HG03066 (cell line): ENCODE measurements around the gene RNF187.
"Not testable (repeated sequence)": the region's sequence is repeated elsewhere in the genome, so short reads cannot be mapped to it uniquely, and the experiment has no call there.

ENCODE experiments used
- ATAC-seq: cut with Tn5 transposase; IDR thresholded peaks from one replicate; pipeline ENCODE4 v1.9.1; 2021; ENCODE audit warnings: low read depth; ENCODE audit not compliant: unreplicated experiment

The RNF187 gene

DNA sequence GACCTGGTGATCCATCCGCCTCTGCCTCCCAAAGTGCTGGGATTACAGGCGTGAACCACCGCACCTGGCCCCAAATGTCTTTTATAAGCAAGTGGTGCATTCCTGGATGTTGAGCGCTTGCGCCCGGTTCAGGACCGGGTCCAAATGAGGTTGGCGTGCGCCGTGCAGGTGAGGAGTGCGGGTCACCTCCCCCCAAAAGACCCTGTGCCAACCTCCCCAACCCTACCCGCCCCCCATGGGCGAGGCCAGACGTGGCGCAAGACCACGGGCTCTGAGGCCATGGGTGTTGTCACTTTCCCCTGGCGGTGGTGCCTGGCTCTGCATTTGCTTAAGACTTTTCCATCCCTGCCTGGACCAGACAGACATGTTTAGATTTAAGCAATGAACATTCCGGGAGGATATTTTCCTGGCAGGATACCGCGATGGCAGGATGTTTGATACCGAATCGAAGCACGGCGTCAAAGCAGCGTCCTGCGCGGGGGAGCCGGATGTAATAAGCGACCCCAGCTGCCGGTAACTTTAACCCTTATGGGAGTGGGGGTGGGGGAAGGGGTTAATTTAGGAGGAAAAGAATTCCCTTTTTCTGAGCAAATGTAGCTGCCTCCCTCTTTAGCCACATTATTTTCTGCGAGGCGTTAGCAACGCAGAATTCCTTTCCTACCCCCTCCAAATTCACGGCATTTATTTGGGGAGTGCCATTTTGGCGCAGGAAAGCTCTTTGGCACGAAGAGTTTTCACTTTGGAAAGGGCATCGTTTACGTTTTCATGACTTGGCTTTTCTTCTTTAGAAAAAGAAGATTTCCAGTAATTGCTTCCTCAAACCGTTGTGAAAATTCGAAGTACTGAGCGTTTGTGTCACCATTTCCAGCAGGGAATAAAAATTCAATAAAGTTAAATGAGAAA, 27.8 kb upstream of the RNF187 start:
- no peak for ATAC-seq

DNA sequence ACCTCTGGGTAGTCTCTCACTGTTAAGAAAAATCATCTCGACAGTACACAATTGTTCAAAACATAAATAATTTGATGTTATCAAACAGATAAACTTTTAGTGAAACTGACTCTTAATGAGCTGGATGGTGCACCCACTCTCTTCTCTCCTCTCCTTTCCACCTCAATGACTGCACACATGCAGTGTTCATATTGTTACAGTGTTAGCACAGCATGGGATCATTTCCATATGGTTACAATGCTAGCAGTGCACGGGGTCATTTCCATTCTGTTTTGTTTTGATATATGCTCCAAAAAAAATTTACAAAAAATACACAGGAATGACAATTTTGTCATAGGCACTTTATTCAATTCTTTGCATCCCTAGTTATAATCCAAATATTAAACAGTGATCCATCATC, 26.4 kb upstream of the RNF187 start:
- no peak for ATAC-seq

GRCh38 chr1:228462560-228462959, 24.6 kb upstream of the RNF187 start:
- no peak for ATAC-seq

DNA sequence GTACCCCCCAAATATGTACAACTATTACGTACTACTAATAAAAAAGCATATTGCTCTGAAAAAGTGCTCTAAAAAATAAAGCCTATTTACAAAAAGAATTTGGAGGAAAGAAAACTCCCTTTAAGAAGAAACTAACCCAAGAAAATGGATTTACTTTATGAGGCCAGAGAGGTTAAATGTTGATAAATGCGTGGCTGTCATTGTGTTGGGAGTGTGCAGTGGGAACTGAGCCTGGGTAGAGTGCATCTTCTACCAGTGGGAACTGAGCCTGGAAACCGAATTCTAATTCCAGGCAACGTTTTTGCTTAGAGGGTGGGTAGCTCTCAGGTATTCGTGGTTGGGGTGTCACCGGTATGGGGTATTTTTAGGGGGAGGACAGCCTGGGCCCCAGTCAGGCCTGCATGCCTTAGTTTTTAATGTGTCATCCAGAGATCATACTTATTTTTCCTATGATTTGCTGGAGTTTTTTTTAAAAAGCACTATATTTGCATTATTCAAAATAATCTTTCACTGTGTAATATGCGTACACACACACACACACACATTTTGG, 24.1 kb upstream of the RNF187 start:
- no peak for ATAC-seq

DNA sequence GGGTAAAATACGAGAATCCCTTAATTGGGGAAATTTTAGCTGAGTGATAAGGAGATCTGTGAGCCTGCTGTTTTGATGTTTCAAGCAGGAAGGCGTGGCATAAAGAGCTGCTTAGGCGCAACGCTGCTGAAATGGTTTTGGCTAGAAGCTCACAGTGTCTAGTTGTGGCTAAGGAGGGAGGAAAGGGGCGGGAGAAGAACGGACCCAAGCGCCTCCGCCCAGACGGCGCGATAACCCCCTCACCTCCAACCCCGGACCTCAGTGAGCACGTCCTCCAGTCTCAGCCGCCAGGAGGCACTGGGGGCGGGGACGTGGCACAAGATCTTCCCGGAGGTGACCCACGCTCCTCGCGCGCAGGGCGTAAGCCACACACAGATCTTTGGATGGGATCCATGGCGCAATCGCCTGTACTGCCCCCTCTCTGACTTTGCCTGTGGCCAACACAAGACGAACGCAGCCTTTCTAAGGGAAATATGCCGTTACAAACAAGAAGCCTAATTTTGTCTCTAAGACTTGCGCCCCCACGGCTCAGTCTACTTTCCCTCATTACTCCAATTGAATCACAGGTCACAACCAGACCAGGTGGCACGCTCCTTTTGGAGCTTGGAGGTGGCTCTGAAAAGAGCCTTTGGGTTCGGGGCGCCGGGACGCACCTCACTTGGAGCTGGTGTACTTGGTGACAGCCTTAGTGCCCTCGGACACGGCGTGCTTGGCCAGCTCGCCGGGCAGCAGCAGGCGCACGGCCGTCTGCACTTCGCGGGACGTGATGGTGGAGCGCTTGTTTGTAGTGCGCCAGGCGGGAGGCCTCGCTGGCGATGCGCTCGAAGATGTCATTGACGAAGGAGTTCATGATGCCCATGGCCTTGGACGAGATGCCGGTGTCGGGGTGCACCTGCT, 23.4 kb upstream of the RNF187 start:
- ATAC-seq = peak; percentile 41

DNA sequence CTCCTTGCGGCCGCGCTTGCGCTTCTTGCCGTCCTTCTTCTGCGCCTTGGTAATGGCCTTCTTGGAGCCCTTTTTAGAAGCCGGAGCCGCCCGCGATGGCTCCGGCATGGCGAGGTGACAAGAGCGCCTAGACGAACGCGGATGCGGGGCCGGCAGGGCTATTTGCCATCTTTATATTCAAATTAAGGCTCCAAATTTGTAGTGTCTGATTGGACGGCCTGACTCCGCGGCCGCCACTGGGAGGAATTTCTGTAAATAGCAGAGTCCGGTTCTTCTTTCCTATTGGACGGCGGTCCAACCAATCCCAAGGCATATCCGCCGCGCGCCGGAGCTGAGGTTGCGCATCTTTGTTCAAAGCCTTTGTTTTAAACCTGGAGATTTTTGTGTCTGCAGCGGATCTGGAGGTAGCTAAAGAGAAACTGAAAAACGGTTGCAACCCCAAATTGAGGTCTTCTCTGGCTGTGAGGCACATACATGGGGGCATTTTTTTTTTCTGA, 22.6 kb upstream of the RNF187 start:
- peak; percentile 79 for ATAC-seq

GRCh38 chr1:228465141-228465540, 22.0 kb upstream of the RNF187 start:
- ATAC-seq = no peak

DNA sequence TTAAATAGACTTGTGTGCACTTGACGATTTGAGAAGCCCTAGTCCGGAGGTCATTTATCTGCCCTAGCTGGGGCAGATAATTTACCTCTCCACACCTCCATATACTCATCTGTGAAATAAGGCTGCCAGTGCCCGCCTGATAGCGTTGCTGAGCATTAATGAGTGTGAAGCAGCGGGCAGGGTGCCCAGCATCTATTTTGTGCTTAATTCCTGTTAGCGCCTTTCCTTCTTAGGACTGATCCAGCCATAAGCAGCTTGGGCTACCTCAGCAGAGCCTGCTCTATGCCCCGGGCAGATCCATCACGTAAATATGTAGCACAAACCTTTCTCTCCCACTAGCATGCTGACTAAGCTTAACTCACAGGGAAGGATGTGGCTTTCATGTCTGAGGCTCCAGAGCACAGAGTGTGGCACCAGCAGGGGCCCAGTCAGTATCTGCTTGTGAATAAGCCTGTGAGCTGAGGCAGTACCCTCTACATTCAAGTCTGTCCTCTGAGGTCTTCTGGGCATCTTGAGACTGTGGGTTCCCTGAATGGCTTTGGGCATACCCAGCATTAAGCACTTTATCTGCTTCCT, 21.5 kb upstream of the RNF187 start:
- ATAC-seq = no peak

GRCh38 chr1:228468188-228468587, 19.0 kb upstream of the RNF187 start:
- ATAC-seq = not testable (repeated sequence)

GRCh38 chr1:228469413-228470162, 17.6 kb upstream of the RNF187 start:
- no peak for ATAC-seq

DNA sequence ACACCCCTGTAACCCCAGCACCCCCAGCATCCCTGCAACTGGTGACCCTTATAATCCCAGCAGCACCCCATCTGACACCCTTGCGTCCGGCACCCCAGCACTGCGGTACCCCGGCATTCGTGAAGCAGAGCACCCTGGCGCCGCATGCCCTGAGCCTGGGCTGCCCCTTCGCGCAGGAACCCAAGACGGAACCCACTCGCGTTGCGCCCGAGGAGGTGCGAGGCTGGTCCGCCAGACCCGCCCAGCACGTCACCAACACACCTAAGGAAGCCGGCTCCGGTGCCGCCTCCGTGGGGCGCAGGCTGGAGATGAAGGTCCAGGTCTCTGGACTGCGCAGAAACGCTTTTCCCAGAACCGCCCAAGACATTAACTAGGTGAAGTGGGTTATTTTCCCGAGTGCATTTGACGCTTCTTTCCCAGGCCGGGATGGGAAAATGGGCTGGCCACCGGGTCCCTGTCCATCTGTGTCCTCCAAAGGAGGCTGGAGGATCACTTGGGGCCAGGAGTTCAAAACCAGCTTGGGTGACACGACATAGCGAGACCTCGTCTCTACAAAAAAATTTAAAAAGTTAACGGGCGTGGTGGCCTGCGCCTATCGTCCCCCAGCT, 15.9 kb upstream of the RNF187 start:
- no peak for ATAC-seq

GRCh38 chr1:228471762-228472398, 15.3 kb upstream of the RNF187 start:
- ATAC-seq = no peak

GRCh38 chr1:228472655-228473054, 14.5 kb upstream of the RNF187 start:
- no peak for ATAC-seq

DNA sequence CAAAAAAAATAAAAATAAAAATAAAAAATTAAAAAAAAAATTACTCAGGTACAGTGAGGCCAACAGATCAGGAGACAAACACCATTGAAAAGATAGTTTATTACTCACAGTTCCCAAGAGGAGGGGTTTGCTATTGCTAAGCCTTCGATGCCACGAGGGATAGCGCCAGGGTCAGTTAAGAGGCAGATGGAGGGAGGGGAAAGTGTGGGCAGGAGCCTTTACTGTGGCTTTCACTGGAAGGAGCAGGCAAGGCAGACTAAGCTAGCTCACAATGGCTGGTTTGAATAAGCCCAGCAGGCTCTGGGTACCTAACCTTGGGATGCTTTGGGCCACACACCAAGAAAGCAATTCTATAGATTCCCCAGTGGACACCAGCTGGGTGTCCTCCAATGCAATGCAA, 12.7 kb upstream of the RNF187 start:
- no peak for ATAC-seq

DNA sequence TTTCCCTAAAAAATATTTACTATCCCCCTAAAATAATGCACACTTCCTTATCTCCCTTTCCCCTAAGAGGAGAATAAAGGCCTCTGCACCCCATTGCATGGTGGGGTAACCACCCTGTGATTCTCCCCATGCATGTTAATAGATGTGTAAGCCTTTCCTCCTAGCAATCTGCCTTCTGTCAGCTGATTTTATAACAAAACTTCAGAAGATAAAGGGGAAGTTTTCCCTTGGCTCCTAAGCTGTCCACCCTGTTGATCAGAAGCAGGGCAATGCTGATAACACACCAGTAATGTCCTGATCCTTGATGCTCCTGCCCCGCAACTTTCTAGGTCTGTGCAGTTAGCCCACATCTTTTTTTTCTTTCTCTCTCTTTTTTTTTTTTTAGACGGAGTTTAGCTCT, 11.4 kb upstream of the RNF187 start:
- ATAC-seq = no peak

DNA sequence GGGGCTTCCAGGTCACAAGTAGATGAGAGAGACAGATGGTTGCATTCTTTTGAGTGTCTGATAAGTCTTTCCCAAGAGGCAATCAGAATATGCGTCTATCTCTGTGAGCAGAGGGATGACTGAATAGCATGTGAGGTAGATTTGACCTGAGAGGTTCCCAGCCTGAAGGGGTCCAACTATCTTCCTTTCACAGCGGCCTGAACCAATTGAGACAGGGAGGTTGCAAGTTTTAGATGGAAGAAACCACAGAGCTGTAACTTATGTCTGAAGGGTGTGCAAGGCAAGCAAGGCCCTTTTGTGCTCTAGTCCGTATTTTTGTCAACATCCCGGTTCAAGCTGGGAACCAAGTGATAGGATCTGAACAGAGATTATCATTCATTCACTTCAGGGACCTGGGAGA, 9.9 kb upstream of the RNF187 start:
- no peak for ATAC-seq

- no peak for ATAC-seq
Measured at GRCh38 chr1:228478326-228478725, 8.9 kb upstream of the RNF187 start.

GRCh38 chr1:228478912-228479711, 8.1 kb upstream of the RNF187 start:
- ATAC-seq = peak; percentile 61
